Stimulated activated CD8-positive, alpha-beta memory T cell treated with anti-CD3 and anti-CD28 coated beads, Interleukin-2, amount 100 ng/mL, for 48 hours (primary cell): ENCODE measurements around the gene TPRX1.
"Not testable (repeated sequence)": the region's sequence is repeated elsewhere in the genome, so short reads cannot be mapped to it uniquely, and the experiment has no call there.

Experiments
- DNase-seq, 2 donors: peaks; one replicate each; pipeline ENCODE4 v3.0.0-alpha.2; 2020; ENCODE audit warnings: low read depth in 2 of 2

The TPRX1 gene

GRCh38 chr19:47802521-47803043 lies 1.8 kb downstream of the TPRX1 start:
- DNase-seq = no peak

- DNase-seq = no peak
Measured at GRCh38 chr19:47801270-47801669, 3.1 kb downstream of the TPRX1 start.

- DNase-seq = no peak
Measured at GRCh38 chr19:47798904-47799266, 5.5 kb downstream of the TPRX1 start.

GRCh38 chr19:47797996-47798903 lies 6.1 kb downstream of the TPRX1 start:
- no peak for DNase-seq

GRCh38 chr19:47796785-47797184 lies 7.6 kb downstream of the TPRX1 start:
- DNase-seq = no peak

GRCh38 chr19:47794526-47794925 lies 9.8 kb downstream of the TPRX1 start:
- no peak for DNase-seq

GRCh38 chr19:47792616-47793015 lies 11.7 kb downstream of the TPRX1 start:
- no peak for DNase-seq

GRCh38 chr19:47790398-47790814 lies 13.9 kb downstream of the TPRX1 start:
- peak; percentile 85 to 89 for DNase-seq

- not testable (repeated sequence) for DNase-seq
Measured at GRCh38 chr19:47789811-47790210, 14.5 kb downstream of the TPRX1 start.

- not testable (repeated sequence) for DNase-seq
Measured at GRCh38 chr19:47787307-47787706, 17.0 kb downstream of the TPRX1 start.

- DNase-seq = no peak
Measured at GRCh38 chr19:47786566-47786965, 17.8 kb downstream of the TPRX1 start.

GRCh38 chr19:47781590-47782262 lies 22.6 kb downstream of the TPRX1 start:
- DNase-seq = no peak

GRCh38 chr19:47780215-47780551 lies 24.2 kb downstream of the TPRX1 start:
- no peak for DNase-seq

- DNase-seq = no peak
Measured at GRCh38 chr19:47779524-47780214, 24.7 kb downstream of the TPRX1 start.

GRCh38 chr19:47778954-47779351 lies 25.4 kb downstream of the TPRX1 start:
- DNase-seq = peak in 1 of 2 donors; percentile 5

GRCh38 chr19:47778049-47778953 lies 26.1 kb downstream of the TPRX1 start, which contains the start of gene SELENOW:
Gene SELENOW, plus strand, starts transcription at chr19:47778703. Its CDS starts 83 bp downstream, at chr19:47778786.
- peak; percentile 68 for DNase-seq

GRCh38 chr19:47777245-47778048 lies 26.9 kb downstream of the TPRX1 start:
- DNase-seq = not testable (repeated sequence)

GRCh38 chr19:47776568-47776967 lies 27.8 kb downstream of the TPRX1 start:
- no peak for DNase-seq

GRCh38 chr19:47771291-47771690 lies 33.1 kb downstream of the TPRX1 start:
- not testable (repeated sequence) for DNase-seq

- DNase-seq = no peak
Measured at GRCh38 chr19:47769534-47769933, 34.8 kb downstream of the TPRX1 start.
